Measurements from ENCODE around the gene PLXDC2. TPM values are rescaled to one million over a fixed set of nuclear protein-coding genes. Genes with fewer than 3 reads are reported as not detected.
A peak's percentile ranks its signal among the peaks of the same experiment; 100 is the strongest.

Gene PLXDC2
- total and polyA plus RNA-seq, 2 experiments from 2014 or later = 13.5 to 19.4 TPM

- Histone ChIP-seq H2AFZ (peak overlapping the region; percentile 81), H3K4me3 (peak overlapping the region; percentile 82), H3K79me2 (replicated peaks; ENCODE audit: insufficient read depth) (peaks cover 45% of the 10 kb centered on the region), H3K4me2 (peak overlapping the region; percentile 80), H3F3A (replicated peaks; ENCODE audit: low read depth) (no peaks in the 10 kb centered on the region), H3K27ac (ENCODE audit: low read depth) (peak overlapping the region; percentile 90), H3K4me1 (ENCODE audit: insufficient read depth) (peaks cover 30% of the 10 kb centered on the region), H3K36me3 (ENCODE audit: insufficient read depth) (no peaks in the 10 kb centered on the region), H3K27me3 (ENCODE audit: insufficient read depth) (no peaks in the 10 kb centered on the region), H3K9me2 (ENCODE audit: insufficient read depth) (no peaks in the 10 kb centered on the region), H4K20me1 (replicated peaks; ENCODE audit: insufficient read depth) (peaks cover 7% of the 10 kb centered on the region; the same call in 1 of the 2 replicates)
- peaks cover 29% of the 10 kb centered on the region for H3K4me1 Mint-ChIP-seq
- H3K27me3 Mint-ChIP-seq (ENCODE audit: insufficient read depth, low read depth, poor library complexity) = peaks cover 25% of the 10 kb centered on the region
- TF ChIP-seq CREB1 (CRISPR knock-in tag; IDR thresholded peaks at IDR 0.05; ENCODE audit: low read depth) (no peak; the same call in 1 of the 2 replicates), CTCF (conservative IDR thresholded peaks at IDR 0.05; ENCODE audit: low read depth in 2 of 2) (no peak), EZH2phosphoT487 (IDR thresholded peaks at IDR 0.05; ENCODE audit: unreplicated experiment) (no peak), ZNF331 (CRISPR knock-in tag; IDR thresholded peaks at IDR 0.05; ENCODE audit: low read depth) (no peak)
- H3K9me3 Mint-ChIP-seq = no peaks in the 10 kb centered on the region
- ATAC-seq (peak; percentile 69), DNase-seq (ENCODE audit: low spot score) (peak; percentile 91)
- peaks cover 15% of the 10 kb centered on the region for H3K36me3 Mint-ChIP-seq (ENCODE audit: low read depth)
- peak overlapping the region; percentile 88 for H3K4me3 Mint-ChIP-seq
- peak overlapping the region; percentile 95 for H3K27ac Mint-ChIP-seq
Measured at GRCh38 chr10:19815731-19816410, 361 bp upstream of the PLXDC2 start.

- Mint-ChIP-seq H3K27ac (peak overlapping the region; percentile 95), H3K4me3 (peak overlapping the region; percentile 88), H3K4me1 (peaks cover 34% of the 10 kb centered on the region), H3K27me3 (ENCODE audit: insufficient read depth, low read depth, poor library complexity) (peaks cover 25% of the 10 kb centered on the region), H3K36me3 (ENCODE audit: low read depth) (peaks cover 21% of the 10 kb centered on the region), H3K9me3 (no peaks in the 10 kb centered on the region)
- H3K4me1 ChIP-seq (ENCODE audit: insufficient read depth) = peaks cover 31% of the 10 kb centered on the region
- no peaks in the 10 kb centered on the region for H3F3A ChIP-seq (replicated peaks; ENCODE audit: low read depth)
- no peaks in the 10 kb centered on the region for H3K27me3 ChIP-seq (ENCODE audit: insufficient read depth)
- peaks cover 7% of the 10 kb centered on the region; the same call in 1 of the 2 replicates for H4K20me1 ChIP-seq (replicated peaks; ENCODE audit: insufficient read depth)
- H3K79me2 ChIP-seq (replicated peaks; ENCODE audit: insufficient read depth) = peaks cover 60% of the 10 kb centered on the region
- ATAC-seq (peak; percentile 58), DNase-seq (ENCODE audit: low spot score) (peak; percentile 81)
- peak overlapping the region; percentile 80 for H3K4me2 ChIP-seq
- H3K9me2 ChIP-seq (ENCODE audit: insufficient read depth) = no peaks in the 10 kb centered on the region
- H3K27ac ChIP-seq (ENCODE audit: low read depth) = 0 out of 2 replicates have a peak overlapping the region, but pooled peaks have one; percentile 45
- H3K4me3 ChIP-seq = peak overlapping the region; percentile 82
- peak overlapping the region; percentile 81; the same call in 1 of the 2 replicates for H2AFZ ChIP-seq
- H3K36me3 ChIP-seq (ENCODE audit: insufficient read depth) = no peaks in the 10 kb centered on the region
- TF ChIP-seq ZNF462 (CRISPR knock-in tag; IDR thresholded peaks at IDR 0.05) (no peak), CREB1 (CRISPR knock-in tag; IDR thresholded peaks at IDR 0.05; ENCODE audit: low read depth) (no peak), REST (IDR thresholded peaks at IDR 0.05; ENCODE audit: unreplicated experiment) (no peak)
Measured at GRCh38 chr10:19817231-19817933, 1.1 kb downstream of the PLXDC2 start.
